ENCODE data around the gene KCNG2. TPM values are rescaled to one million over a fixed set of nuclear protein-coding genes. Genes with fewer than 3 reads are reported as not detected.

The KCNG2 gene
- total and polyA plus RNA-seq, 4 donors = 0.03 to 0.23 (median 0.08) TPM; not detected in 1

DNA sequence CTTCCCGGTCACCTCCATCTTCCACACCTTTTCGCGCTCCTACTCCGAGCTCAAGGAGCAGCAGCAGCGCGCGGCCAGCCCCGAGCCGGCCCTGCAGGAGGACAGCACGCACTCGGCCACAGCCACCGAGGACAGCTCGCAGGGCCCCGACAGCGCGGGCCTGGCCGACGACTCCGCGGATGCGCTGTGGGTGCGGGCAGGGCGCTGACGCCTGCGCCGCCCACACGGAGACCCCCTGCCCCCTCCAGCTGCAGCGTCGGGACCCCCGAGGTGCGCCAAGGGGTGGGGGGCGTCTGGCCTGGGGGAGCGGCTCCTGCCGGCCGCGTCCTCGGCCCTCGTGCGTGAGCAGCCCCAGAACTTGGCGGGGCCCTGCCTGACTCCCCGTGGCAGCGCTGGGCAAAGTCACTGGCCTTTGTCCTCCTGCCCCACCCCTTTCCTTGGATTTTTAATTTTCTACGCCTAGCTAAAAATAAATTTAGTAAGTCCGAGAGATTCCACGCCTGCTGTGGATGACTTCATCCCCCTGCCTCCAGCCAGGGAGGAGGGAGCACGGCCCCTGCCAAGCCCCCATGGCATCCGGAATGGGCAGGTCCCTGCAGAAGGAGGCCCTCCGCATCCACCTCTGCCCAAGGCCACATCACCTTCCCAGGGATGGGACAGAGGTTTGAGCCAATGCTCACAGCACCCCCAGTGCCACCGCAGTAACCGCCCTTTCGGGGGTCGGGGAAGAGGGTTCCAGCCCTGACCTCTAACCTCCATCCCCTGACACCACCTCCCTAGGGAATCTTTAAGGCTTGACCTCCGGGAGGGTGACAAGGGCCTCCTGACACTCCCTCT lies 102.1 kb downstream of the KCNG2 start:
- 87% methylated on average over 53 of the region's 53 CpGs for WGBS
- no peak for DNase-seq (ENCODE audit: low spot score)
- H3K27ac ChIP-seq (ENCODE audit: low read depth in 1 of 2, low read length in 2 of 2) = no peak overlapping the region
- TF ChIP-seq, protein P1, sequence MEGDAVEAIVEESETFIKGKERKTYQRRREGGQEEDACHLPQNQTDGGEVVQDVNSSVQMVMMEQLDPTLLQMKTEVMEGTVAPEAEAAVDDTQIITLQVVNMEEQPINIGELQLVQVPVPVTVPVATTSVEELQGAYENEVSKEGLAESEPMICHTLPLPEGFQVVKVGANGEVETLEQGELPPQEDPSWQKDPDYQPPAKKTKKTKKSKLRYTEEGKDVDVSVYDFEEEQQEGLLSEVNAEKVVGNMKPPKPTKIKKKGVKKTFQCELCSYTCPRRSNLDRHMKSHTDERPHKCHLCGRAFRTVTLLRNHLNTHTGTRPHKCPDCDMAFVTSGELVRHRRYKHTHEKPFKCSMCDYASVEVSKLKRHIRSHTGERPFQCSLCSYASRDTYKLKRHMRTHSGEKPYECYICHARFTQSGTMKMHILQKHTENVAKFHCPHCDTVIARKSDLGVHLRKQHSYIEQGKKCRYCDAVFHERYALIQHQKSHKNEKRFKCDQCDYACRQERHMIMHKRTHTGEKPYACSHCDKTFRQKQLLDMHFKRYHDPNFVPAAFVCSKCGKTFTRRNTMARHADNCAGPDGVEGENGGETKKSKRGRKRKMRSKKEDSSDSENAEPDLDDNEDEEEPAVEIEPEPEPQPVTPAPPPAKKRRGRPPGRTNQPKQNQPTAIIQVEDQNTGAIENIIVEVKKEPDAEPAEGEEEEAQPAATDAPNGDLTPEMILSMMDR (IDR thresholded peaks at IDR 0.05; ENCODE audit: low read depth, low read length, missing input control) = no peak
- TF ChIP-seq GABPA (IDR thresholded peaks at IDR 0.05 in 1 of 2, conservative IDR thresholded peaks at IDR 0.05 in 1 of 2) = no peak
- TF ChIP-seq, protein P2, sequence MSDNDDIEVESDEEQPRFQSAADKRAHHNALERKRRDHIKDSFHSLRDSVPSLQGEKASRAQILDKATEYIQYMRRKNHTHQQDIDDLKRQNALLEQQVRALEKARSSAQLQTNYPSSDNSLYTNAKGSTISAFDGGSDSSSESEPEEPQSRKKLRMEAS (IDR thresholded peaks at IDR 0.05) = no peak
- TF ChIP-seq RAD21 (IDR thresholded peaks at IDR 0.05) = no peak
- no peak for TF ChIP-seq NR2F2 (IDR thresholded peaks at IDR 0.05)
- TF ChIP-seq HNF4G (IDR thresholded peaks at IDR 0.05) = no peak
- no peak for TF ChIP-seq SP1 (IDR thresholded peaks at IDR 0.05)
- TF ChIP-seq EGR1 (IDR thresholded peaks at IDR 0.05; ENCODE audit: low read depth in 2 of 2) = no peak
- no peak for TF ChIP-seq RXRA (IDR thresholded peaks at IDR 0.05)
- no peak for TF ChIP-seq YY1 (IDR thresholded peaks at IDR 0.05)
- TF ChIP-seq, protein P3, sequence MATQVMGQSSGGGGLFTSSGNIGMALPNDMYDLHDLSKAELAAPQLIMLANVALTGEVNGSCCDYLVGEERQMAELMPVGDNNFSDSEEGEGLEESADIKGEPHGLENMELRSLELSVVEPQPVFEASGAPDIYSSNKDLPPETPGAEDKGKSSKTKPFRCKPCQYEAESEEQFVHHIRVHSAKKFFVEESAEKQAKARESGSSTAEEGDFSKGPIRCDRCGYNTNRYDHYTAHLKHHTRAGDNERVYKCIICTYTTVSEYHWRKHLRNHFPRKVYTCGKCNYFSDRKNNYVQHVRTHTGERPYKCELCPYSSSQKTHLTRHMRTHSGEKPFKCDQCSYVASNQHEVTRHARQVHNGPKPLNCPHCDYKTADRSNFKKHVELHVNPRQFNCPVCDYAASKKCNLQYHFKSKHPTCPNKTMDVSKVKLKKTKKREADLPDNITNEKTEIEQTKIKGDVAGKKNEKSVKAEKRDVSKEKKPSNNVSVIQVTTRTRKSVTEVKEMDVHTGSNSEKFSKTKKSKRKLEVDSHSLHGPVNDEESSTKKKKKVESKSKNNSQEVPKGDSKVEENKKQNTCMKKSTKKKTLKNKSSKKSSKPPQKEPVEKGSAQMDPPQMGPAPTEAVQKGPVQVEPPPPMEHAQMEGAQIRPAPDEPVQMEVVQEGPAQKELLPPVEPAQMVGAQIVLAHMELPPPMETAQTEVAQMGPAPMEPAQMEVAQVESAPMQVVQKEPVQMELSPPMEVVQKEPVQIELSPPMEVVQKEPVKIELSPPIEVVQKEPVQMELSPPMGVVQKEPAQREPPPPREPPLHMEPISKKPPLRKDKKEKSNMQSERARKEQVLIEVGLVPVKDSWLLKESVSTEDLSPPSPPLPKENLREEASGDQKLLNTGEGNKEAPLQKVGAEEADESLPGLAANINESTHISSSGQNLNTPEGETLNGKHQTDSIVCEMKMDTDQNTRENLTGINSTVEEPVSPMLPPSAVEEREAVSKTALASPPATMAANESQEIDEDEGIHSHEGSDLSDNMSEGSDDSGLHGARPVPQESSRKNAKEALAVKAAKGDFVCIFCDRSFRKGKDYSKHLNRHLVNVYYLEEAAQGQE (IDR thresholded peaks at IDR 0.05) = no peak
- no peak for TF ChIP-seq FOXA1 (IDR thresholded peaks at IDR 0.05)
- TF ChIP-seq, protein P4, sequence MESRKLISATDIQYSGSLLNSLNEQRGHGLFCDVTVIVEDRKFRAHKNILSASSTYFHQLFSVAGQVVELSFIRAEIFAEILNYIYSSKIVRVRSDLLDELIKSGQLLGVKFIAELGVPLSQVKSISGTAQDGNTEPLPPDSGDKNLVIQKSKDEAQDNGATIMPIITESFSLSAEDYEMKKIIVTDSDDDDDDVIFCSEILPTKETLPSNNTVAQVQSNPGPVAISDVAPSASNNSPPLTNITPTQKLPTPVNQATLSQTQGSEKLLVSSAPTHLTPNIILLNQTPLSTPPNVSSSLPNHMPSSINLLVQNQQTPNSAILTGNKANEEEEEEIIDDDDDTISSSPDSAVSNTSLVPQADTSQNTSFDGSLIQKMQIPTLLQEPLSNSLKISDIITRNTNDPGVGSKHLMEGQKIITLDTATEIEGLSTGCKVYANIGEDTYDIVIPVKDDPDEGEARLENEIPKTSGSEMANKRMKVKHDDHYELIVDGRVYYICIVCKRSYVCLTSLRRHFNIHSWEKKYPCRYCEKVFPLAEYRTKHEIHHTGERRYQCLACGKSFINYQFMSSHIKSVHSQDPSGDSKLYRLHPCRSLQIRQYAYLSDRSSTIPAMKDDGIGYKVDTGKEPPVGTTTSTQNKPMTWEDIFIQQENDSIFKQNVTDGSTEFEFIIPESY (IDR thresholded peaks at IDR 0.05) = no peak
- H3K4me1 ChIP-seq (ENCODE audit: control insufficient read depth in 4 of 4, insufficient read depth in 4 of 4, low read length in 3 of 4) = no peaks in the 10 kb centered on the region
- peaks cover 4 to 12% (median 9%) of the 10 kb centered on the region in 4 donors for H3K36me3 ChIP-seq (ENCODE audit: control insufficient read depth in 4 of 4, insufficient read depth in 3 of 4, low read depth in 1 of 4, low read length in 3 of 4)
- peaks cover 7 to 25% (median 20%) of the 10 kb centered on the region in 4 donors for H3K9me3 ChIP-seq (ENCODE audit: control insufficient read depth in 4 of 4, low read length in 3 of 4)
- H3K4me3 ChIP-seq (ENCODE audit: low read depth in 1 of 3, low read length in 3 of 3) = no peak overlapping the region
- H3K9ac ChIP-seq (ENCODE audit: low read depth in 1 of 2, low read length in 2 of 2) = no peak overlapping the region
- H3K27me3 ChIP-seq (ENCODE audit: control insufficient read depth in 4 of 4, insufficient read depth in 4 of 4, low read length in 3 of 4) = no peaks in the 10 kb centered on the region

All from liver (tissue), 9 donors.